Measurements from ENCODE around the gene ZNF451.

ZNF451 gene

GRCh38 chr6:57215260-57215659 is 125.3 kb downstream of the ZNF451 start:
- no peak for FAIRE-seq

GRCh38 chr6:57216235-57217101 is 126.5 kb downstream of the ZNF451 start:
- FAIRE-seq: no peak

- FAIRE-seq: no peak
Measured at GRCh38 chr6:57217270-57217669, 127.3 kb downstream of the ZNF451 start.
